GM10266 (cell line): ENCODE results near the gene BCAM.

ENCODE experiments used
- DNase-seq: peaks from one replicate; pipeline ENCODE4 v3.0.0; 2012; ENCODE audit errors: extremely low spot score
- CTCF ChIP-seq: IDR thresholded peaks from 2 replicates; pipeline ENCODE4 v1.5.1; 2012; ENCODE audit warnings: mild to moderate bottlenecking, low read depth; ENCODE audit not compliant: control insufficient read depth, insufficient read depth; ENCODE audit errors: missing control alignments

Gene BCAM

GRCh38 chr19:44794610-44795009 is 14.3 kb upstream of the BCAM start:
- no peak for TF ChIP-seq CTCF
- no peak for DNase-seq

GRCh38 chr19:44795398-44795987 is 13.4 kb upstream of the BCAM start:
- no peak for DNase-seq
- no peak for TF ChIP-seq CTCF

- no peak for DNase-seq
- TF ChIP-seq CTCF = no peak
Measured at GRCh38 chr19:44796701-44797115, 12.2 kb upstream of the BCAM start.

GRCh38 chr19:44799627-44800346 is 9.1 kb upstream of the BCAM start:
- no peak for TF ChIP-seq CTCF
- no peak for DNase-seq

- TF ChIP-seq CTCF = peak; percentile 98
- peak; percentile 92 for DNase-seq
Measured at GRCh38 chr19:44800461-44800860, 8.4 kb upstream of the BCAM start.

GRCh38 chr19:44803442-44804428 is 5.2 kb upstream of the BCAM start:
- TF ChIP-seq CTCF = no peak
- DNase-seq = no peak

GRCh38 chr19:44806291-44806690 is 2.6 kb upstream of the BCAM start:
- no peak for DNase-seq
- TF ChIP-seq CTCF = no peak
